HG02763 (cell line): ENCODE data around the gene LTB4R.
"Not testable (repeated sequence)": the region's sequence is repeated elsewhere in the genome, so short reads cannot be mapped to it uniquely, and the experiment has no call there.

Experiments used
- ATAC-seq: cut with Tn5 transposase; IDR thresholded peaks from one replicate; pipeline ENCODE4 v1.9.1; 2021; ENCODE audit warnings: mild to moderate bottlenecking, moderate library complexity; ENCODE audit not compliant: unreplicated experiment

Gene LTB4R

DNA sequence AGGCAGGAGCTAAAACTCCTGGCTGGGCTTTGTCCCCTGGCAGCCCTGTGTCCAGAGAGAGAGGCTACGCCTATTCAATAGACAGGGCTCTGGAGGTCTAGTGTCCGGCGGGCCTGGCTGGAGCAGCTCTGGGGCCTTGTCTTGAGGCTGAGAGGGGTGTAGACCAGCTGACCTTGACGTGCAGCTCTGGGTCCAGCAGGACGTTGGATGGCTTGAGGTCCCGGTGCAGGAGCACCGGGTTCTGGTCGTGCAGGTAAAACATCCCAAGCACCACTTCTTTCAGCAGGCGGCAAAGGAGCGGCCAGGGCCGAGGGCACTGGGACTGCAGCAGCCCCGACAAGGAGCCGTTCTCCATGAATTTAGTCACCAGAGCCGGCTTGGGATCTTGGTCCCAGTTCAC is 27.5 kb downstream of the LTB4R start:
- ATAC-seq: no peak

DNA sequence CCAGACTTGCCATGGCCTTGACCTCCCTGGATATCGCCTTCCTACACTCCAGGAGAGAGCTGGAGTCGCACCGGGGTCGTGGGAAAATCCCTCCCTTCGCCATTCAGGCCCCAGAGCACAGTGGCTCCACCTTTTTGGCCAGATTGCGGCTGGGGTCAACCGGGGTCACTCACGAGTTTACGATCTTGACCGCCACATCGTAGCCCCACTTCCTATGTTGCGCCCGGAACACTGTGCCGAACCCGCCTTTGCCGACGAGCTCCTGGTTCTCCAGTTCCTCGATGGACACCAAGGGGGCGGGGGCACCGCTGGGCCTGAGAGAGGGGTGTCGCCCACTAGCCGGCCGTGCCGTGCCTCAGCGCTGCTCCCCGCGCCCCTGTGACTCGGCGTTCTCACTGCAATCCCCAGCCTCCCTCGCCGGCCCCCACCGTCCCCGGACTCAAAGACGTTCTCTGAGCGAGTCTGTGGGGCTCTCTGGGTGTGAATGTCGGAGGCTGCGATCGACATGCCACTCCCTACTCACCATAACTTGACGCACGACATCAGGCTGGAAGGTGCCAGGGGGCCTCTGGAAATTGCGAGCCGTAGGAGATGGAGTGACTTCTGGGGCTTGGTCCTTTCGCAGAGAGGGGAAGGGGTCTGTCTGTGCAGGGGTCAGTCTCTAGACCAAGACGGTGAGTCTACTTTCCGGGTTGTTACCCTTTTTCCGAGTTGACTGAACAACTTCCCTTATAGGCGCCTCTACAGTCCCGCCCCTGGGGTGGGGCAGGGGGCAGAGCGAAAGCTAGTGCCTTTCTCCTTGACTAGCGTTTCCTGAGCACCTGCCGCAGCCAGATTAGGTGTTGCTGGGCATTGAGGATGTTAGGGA is 28.2 kb downstream of the LTB4R start, which contains the start of gene RIPK3:
RIPK3 (minus strand) TSS at position 708 of the 868 bp plus-strand sequence; CDS start at position 543, 165 bp downstream.
- ATAC-seq: peak; percentile 74

DNA sequence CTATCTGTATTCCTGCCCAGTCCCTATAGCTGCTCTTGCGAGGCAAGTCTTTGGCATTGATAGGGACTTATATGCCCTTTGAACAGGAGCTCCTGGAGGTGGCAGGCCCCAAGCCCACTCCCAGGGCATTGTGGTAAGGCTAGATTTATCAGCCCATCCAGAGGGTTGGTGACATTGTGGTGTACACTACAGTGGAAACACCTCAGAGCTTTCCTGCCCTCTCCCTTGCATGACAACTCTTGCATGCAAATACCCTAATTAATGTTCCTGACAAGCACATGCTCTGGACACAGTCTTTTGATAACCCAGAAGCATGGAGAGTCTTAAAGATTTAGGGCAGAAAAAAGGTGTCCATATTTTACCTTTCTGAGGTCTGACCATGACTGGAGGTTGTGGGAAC is 29.3 kb downstream of the LTB4R start:
- no peak for ATAC-seq

DNA sequence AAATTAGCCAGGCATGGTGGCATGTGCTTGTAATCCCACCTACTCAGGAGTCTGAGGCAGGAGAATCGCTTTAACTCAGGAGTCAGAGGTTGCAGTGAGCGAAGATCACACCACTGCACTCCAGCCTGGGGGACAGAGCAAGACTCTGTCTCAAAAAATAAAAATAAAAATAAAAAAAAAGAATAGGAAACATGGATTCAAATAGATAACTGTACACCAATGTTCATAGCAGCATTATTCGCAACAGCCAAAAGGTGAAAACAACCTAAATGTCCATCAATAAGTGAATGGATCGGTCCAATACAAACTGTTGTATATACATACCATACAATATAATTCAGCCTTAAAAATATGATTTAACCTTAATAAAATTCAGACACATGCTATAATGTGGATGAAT is 31.6 kb downstream of the LTB4R start:
- no peak for ATAC-seq

- ATAC-seq: no peak
Measured at GRCh38 chr14:24343795-24344660, 32.7 kb downstream of the LTB4R start.

GRCh38 chr14:24347134-24347533 is 35.8 kb downstream of the LTB4R start:
- ATAC-seq: no peak

DNA sequence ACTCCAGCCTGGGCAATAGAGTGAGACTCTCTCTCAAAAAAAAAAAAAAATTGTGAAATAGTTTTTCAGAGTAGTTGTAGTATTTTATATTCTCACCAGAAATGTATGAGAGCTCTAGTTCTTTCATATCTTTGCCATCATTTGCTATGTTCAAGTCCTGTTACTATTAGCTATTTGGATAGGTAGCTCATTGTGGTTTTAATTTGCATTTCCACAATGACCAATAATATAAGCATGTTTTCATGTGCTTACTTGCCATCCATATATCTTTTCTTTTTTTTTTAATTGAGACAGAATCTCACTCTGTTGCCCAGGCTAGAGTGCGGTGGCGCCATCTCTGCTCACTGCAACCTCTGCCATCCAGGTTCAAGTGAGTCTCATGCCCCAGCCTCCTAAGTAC is 36.9 kb downstream of the LTB4R start:
- ATAC-seq: no peak

DNA sequence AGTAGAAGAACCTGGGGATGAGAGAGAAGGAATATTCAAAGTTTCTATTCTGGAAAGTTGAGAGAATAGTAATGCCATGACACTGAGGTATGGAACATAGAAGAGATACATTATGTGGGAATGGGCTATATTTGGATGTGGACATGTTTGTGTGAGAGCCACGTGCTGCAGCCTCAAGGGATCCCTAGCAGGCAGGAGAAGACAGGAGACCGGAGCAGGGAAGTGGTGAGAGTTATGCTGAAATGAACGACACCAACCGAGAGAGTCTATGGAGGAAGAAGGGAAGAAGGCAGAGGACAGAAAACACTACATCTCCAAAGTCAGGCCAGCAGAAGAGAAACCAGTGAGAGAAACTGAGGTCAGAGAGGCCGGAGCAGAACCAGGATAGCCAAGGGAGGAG is 38.4 kb downstream of the LTB4R start:
- no peak for ATAC-seq

DNA sequence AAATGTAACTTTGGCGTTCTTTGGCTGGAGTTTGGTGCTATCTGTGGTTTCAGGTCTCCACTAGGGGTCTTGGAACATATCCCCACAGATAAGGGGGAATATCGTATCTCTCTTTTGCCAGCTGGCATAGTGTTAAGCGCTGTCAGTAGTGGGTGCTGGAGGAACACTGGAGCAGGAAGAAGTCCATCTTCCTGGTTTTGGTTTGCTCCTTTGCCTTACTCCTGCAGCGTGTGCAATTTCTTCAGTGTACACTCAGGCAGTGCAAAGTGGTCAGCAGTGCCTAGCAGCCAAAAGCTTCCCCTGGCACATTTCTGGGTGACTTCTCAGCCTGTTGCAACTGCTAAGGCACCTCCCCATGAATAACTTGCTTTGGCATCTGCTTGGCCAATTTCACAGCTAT is 40.2 kb downstream of the LTB4R start:
- ATAC-seq: no peak

GRCh38 chr14:24353559-24354481 is 42.5 kb downstream of the LTB4R start:
- ATAC-seq: no peak

DNA sequence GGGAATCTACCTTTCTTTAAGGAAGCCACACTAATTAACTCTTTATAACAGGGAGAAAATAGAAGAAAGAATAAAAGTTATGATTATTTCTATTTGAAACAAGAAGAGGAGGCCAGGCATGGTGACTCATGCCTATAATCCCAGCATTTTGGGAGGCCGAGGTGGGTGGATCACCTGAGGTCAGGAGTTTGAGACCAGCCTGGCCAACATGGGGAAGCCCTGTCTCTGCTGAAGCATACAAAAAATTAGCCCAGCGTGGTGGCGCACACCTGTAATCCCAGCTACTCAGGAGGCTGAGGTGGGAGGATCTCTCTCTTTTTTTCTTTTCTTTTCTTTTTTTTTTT is 43.2 kb downstream of the LTB4R start:
- not testable (repeated sequence) for ATAC-seq

DNA sequence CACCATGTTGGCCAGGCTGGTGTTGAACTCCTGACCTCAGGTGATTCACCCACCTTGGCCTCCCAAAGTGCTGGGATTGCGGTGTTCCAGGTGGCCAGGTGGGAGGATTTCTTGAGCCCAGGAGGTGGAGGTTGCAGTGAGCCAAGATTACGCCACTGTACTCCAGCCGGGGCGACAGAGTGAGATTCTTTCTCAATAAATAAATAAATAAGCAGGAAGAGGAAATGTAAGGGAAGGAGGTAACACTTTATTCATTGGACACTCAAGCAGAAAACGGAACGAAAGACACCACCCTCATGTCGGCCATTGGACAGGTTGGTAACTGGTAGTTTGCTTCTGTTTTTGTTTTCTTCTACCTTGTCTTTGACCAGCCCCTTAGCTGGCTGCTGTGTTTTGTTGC is 43.7 kb downstream of the LTB4R start:
- no peak for ATAC-seq

DNA sequence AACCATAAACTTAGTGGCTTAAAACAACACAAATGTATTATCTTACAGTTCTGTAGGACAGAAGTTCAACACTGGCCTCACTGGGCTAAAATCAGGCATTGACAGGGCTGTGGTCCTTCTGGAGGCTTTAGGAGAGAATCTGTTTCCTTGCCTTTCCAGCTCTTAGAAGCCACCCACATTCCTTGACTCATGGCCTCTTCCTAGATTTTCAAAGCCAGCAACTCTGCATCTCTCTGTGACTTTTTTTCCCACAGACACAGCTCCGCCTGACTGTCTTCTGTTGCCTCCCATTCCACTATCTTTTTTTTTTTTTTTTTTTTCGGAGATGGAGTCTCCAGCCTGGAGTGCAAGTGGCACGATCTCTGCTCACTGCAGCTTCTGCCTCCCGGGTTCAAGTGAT is 44.9 kb downstream of the LTB4R start:
- ATAC-seq: no peak

GRCh38 chr14:24360281-24360680 is 49.0 kb downstream of the LTB4R start:
- no peak for ATAC-seq

GRCh38 chr14:24361326-24361725 is 50.0 kb downstream of the LTB4R start:
- ATAC-seq: no peak

- no peak for ATAC-seq
Measured at GRCh38 chr14:24362241-24362960, 51.1 kb downstream of the LTB4R start.

DNA sequence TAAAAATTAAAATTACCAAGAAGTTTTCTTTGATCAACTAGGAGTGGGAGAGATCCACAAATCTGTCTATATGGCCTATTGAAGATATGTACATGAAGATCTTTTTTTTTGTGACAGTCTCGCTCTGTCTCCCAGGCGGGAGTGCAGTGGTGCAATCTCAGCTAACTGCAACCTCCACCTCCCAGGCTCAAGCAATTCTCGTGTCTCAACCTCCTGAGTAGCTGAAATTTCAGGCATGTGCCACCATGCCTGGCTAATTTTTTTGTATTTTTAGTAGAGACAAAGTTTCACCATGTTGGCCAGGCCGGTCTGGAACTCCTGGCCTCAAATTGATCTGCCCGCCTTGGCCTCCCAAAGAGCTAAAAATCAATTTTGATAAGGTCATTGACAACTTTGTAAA is 52.1 kb downstream of the LTB4R start:
- ATAC-seq: no peak

GRCh38 chr14:24364841-24365240 is 53.5 kb downstream of the LTB4R start:
- ATAC-seq: no peak

- ATAC-seq: peak; percentile 35
Measured at GRCh38 chr14:24365600-24366412, 54.5 kb downstream of the LTB4R start.

- no peak for ATAC-seq
Measured at GRCh38 chr14:24366413-24366720, 55.1 kb downstream of the LTB4R start.
